ENCODE measurements around the gene PHACTR3. TPM values are rescaled to one million over a fixed set of nuclear protein-coding genes. Genes with fewer than 3 reads are reported as not detected.

The PHACTR3 gene
- total RNA-seq, 1 donor from 2014 or later = 1.0 TPM

GRCh38 chr20:59750209-59750840 lies 146.0 kb downstream of the PHACTR3 start:
- Histone ChIP-seq H3K27ac (ENCODE audit: low read depth, low read length) (no peak overlapping the region), H3K4me1 (ENCODE audit: control insufficient read depth in 3 of 3, insufficient read depth in 3 of 3, low read length in 3 of 3) (peaks cover 15 to 23% (median 19%) of the 10 kb centered on the region in 3 donors), H3K36me3 (ENCODE audit: control insufficient read depth in 3 of 3, insufficient read depth in 3 of 3, low read length in 3 of 3) (no peaks in the 10 kb centered on the region), H3K9ac (ENCODE audit: low read depth in 1 of 3, low read length in 3 of 3) (no peak overlapping the region), H3K9me3 (ENCODE audit: control insufficient read depth in 3 of 3, low read length in 3 of 3) (no peaks in the 10 kb centered on the region), H3K27me3 (ENCODE audit: control insufficient read depth in 3 of 3, insufficient read depth in 3 of 3, low read length in 3 of 3) (peaks cover 44 to 55% (median 51%) of the 10 kb centered on the region in 3 donors), H3K4me3 (ENCODE audit: low read length in 3 of 3) (no peak overlapping the region)

- Histone ChIP-seq H3K4me1 (ENCODE audit: control insufficient read depth in 3 of 3, insufficient read depth in 3 of 3, low read length in 3 of 3) (peaks cover 15 to 23% (median 19%) of the 10 kb centered on the region in 3 donors), H3K36me3 (ENCODE audit: control insufficient read depth in 3 of 3, insufficient read depth in 3 of 3, low read length in 3 of 3) (no peaks in the 10 kb centered on the region), H3K4me3 (ENCODE audit: low read length in 3 of 3) (no peak overlapping the region), H3K27ac (ENCODE audit: low read depth, low read length) (no peak overlapping the region), H3K27me3 (ENCODE audit: control insufficient read depth in 3 of 3, insufficient read depth in 3 of 3, low read length in 3 of 3) (peaks cover 47 to 60% (median 59%) of the 10 kb centered on the region in 3 donors), H3K9me3 (ENCODE audit: control insufficient read depth in 3 of 3, low read length in 3 of 3) (no peaks in the 10 kb centered on the region), H3K9ac (ENCODE audit: low read depth in 1 of 3, low read length in 3 of 3) (no peak overlapping the region)
These were observed 146.9 kb downstream of the PHACTR3 start for GRCh38 chr20:59751075-59751711.

GRCh38 chr20:59752101-59752586 lies 147.8 kb downstream of the PHACTR3 start:
- Histone ChIP-seq H3K27me3 (ENCODE audit: control insufficient read depth in 3 of 3, insufficient read depth in 3 of 3, low read length in 3 of 3) (peaks cover 48 to 62% (median 60%) of the 10 kb centered on the region in 3 donors), H3K9ac (ENCODE audit: low read depth in 1 of 3, low read length in 3 of 3) (peak overlapping the region in 1 of 3 donors; percentile 18), H3K27ac (ENCODE audit: low read depth, low read length) (no peak overlapping the region), H3K9me3 (ENCODE audit: control insufficient read depth in 3 of 3, low read length in 3 of 3) (no peaks in the 10 kb centered on the region), H3K4me3 (ENCODE audit: low read length in 3 of 3) (peak overlapping the region in 1 of 3 donors; percentile 7), H3K36me3 (ENCODE audit: control insufficient read depth in 3 of 3, insufficient read depth in 3 of 3, low read length in 3 of 3) (no peaks in the 10 kb centered on the region), H3K4me1 (ENCODE audit: control insufficient read depth in 3 of 3, insufficient read depth in 3 of 3, low read length in 3 of 3) (peaks cover 15 to 23% (median 19%) of the 10 kb centered on the region in 3 donors)

GRCh38 chr20:59752704-59753460 lies 148.5 kb downstream of the PHACTR3 start:
- Histone ChIP-seq H3K9me3 (ENCODE audit: control insufficient read depth in 3 of 3, low read length in 3 of 3) (no peaks in the 10 kb centered on the region), H3K4me3 (ENCODE audit: low read length in 3 of 3) (peak overlapping the region in 2 of 3 donors; percentile 19 to 63), H3K27me3 (ENCODE audit: control insufficient read depth in 3 of 3, insufficient read depth in 3 of 3, low read length in 3 of 3) (peaks cover 45 to 63% (median 62%) of the 10 kb centered on the region in 3 donors), H3K27ac (ENCODE audit: low read depth, low read length) (no peak overlapping the region), H3K4me1 (ENCODE audit: control insufficient read depth in 3 of 3, insufficient read depth in 3 of 3, low read length in 3 of 3) (peaks cover 15 to 23% (median 19%) of the 10 kb centered on the region in 3 donors), H3K9ac (ENCODE audit: low read depth in 1 of 3, low read length in 3 of 3) (peak overlapping the region in 1 of 3 donors; percentile 40), H3K36me3 (ENCODE audit: control insufficient read depth in 3 of 3, insufficient read depth in 3 of 3, low read length in 3 of 3) (no peaks in the 10 kb centered on the region)

GRCh38 chr20:59753836-59754235 lies 149.5 kb downstream of the PHACTR3 start:
- H3K4me1 ChIP-seq (ENCODE audit: control insufficient read depth in 3 of 3, insufficient read depth in 3 of 3, low read length in 3 of 3) = peaks cover 15 to 23% (median 19%) of the 10 kb centered on the region in 3 donors
- H3K36me3 ChIP-seq (ENCODE audit: control insufficient read depth in 3 of 3, insufficient read depth in 3 of 3, low read length in 3 of 3) = no peaks in the 10 kb centered on the region
- H3K9me3 ChIP-seq (ENCODE audit: control insufficient read depth in 3 of 3, low read length in 3 of 3) = no peaks in the 10 kb centered on the region
- H3K4me3 ChIP-seq (ENCODE audit: low read length in 3 of 3) = no peak overlapping the region
- peaks cover 45 to 63% (median 62%) of the 10 kb centered on the region in 3 donors for H3K27me3 ChIP-seq (ENCODE audit: control insufficient read depth in 3 of 3, insufficient read depth in 3 of 3, low read length in 3 of 3)
- H3K9ac ChIP-seq (ENCODE audit: low read depth in 1 of 3, low read length in 3 of 3) = no peak overlapping the region
- H3K27ac ChIP-seq (ENCODE audit: low read depth, low read length) = no peak overlapping the region

GRCh38 chr20:59754551-59754950 lies 150.2 kb downstream of the PHACTR3 start:
- H3K4me3 ChIP-seq (ENCODE audit: low read length in 3 of 3) = no peak overlapping the region
- H3K27ac ChIP-seq (ENCODE audit: low read depth, low read length) = no peak overlapping the region
- H3K9ac ChIP-seq (ENCODE audit: low read depth in 1 of 3, low read length in 3 of 3) = no peak overlapping the region
- peaks cover 45 to 62% (median 59%) of the 10 kb centered on the region in 3 donors for H3K27me3 ChIP-seq (ENCODE audit: control insufficient read depth in 3 of 3, insufficient read depth in 3 of 3, low read length in 3 of 3)
- H3K9me3 ChIP-seq (ENCODE audit: control insufficient read depth in 3 of 3, low read length in 3 of 3) = no peaks in the 10 kb centered on the region
- H3K36me3 ChIP-seq (ENCODE audit: control insufficient read depth in 3 of 3, insufficient read depth in 3 of 3, low read length in 3 of 3) = no peaks in the 10 kb centered on the region
- peaks cover 15 to 23% (median 19%) of the 10 kb centered on the region in 3 donors for H3K4me1 ChIP-seq (ENCODE audit: control insufficient read depth in 3 of 3, insufficient read depth in 3 of 3, low read length in 3 of 3)

GRCh38 chr20:59756241-59756640 lies 151.9 kb downstream of the PHACTR3 start:
- Histone ChIP-seq H3K27me3 (ENCODE audit: control insufficient read depth in 3 of 3, insufficient read depth in 3 of 3, low read length in 3 of 3) (peaks cover 31 to 47% (median 47%) of the 10 kb centered on the region in 3 donors), H3K9ac (ENCODE audit: low read depth in 1 of 3, low read length in 3 of 3) (no peak overlapping the region), H3K9me3 (ENCODE audit: control insufficient read depth in 3 of 3, low read length in 3 of 3) (no peaks in the 10 kb centered on the region), H3K4me3 (ENCODE audit: low read length in 3 of 3) (no peak overlapping the region), H3K27ac (ENCODE audit: low read depth, low read length) (no peak overlapping the region), H3K36me3 (ENCODE audit: control insufficient read depth in 3 of 3, insufficient read depth in 3 of 3, low read length in 3 of 3) (no peaks in the 10 kb centered on the region), H3K4me1 (ENCODE audit: control insufficient read depth in 3 of 3, insufficient read depth in 3 of 3, low read length in 3 of 3) (peaks cover 15 to 19% (median 19%) of the 10 kb centered on the region in 3 donors)

GRCh38 chr20:59764037-59764436 lies 159.7 kb downstream of the PHACTR3 start:
- Histone ChIP-seq H3K27me3 (ENCODE audit: control insufficient read depth in 3 of 3, insufficient read depth in 3 of 3, low read length in 3 of 3) (peaks cover 0 to 8% (median 0%) of the 10 kb centered on the region in 3 donors), H3K9me3 (ENCODE audit: control insufficient read depth in 3 of 3, low read length in 3 of 3) (no peaks in the 10 kb centered on the region), H3K9ac (ENCODE audit: low read depth in 1 of 3, low read length in 3 of 3) (no peak overlapping the region), H3K36me3 (ENCODE audit: control insufficient read depth in 3 of 3, insufficient read depth in 3 of 3, low read length in 3 of 3) (no peaks in the 10 kb centered on the region), H3K4me1 (ENCODE audit: control insufficient read depth in 3 of 3, insufficient read depth in 3 of 3, low read length in 3 of 3) (no peaks in the 10 kb centered on the region), H3K4me3 (ENCODE audit: low read length in 3 of 3) (no peak overlapping the region), H3K27ac (ENCODE audit: low read depth, low read length) (no peak overlapping the region)

GRCh38 chr20:59765599-59766177 lies 161.3 kb downstream of the PHACTR3 start:
- Histone ChIP-seq H3K4me3 (ENCODE audit: low read length in 3 of 3) (no peak overlapping the region), H3K27ac (ENCODE audit: low read depth, low read length) (no peak overlapping the region), H3K4me1 (ENCODE audit: control insufficient read depth in 3 of 3, insufficient read depth in 3 of 3, low read length in 3 of 3) (no peaks in the 10 kb centered on the region), H3K9ac (ENCODE audit: low read depth in 1 of 3, low read length in 3 of 3) (no peak overlapping the region), H3K27me3 (ENCODE audit: control insufficient read depth in 3 of 3, insufficient read depth in 3 of 3, low read length in 3 of 3) (peaks cover 0 to 8% (median 0%) of the 10 kb centered on the region in 3 donors), H3K36me3 (ENCODE audit: control insufficient read depth in 3 of 3, insufficient read depth in 3 of 3, low read length in 3 of 3) (no peaks in the 10 kb centered on the region), H3K9me3 (ENCODE audit: control insufficient read depth in 3 of 3, low read length in 3 of 3) (no peaks in the 10 kb centered on the region)
